Lower leg skin (tissue), 3 donors: ENCODE results near the gene EIF4EBP3.

Experiments used
- POLR2A ChIP-seq, 2 donors: fragments of 450-650 bp; IDR thresholded peaks; one replicate each; pipeline ENCODE4 v1.6.1; 2016 to 2017; ENCODE audit warnings: antibody characterized with exemption in 2 of 2, mild to moderate bottlenecking in 1 of 2, moderate library complexity in 1 of 2
- TF ChIP-seq, protein P1 (sequence below), 3 donors: fragments of 450-650 bp; IDR thresholded peaks; one replicate each; pipeline ENCODE4 v1.5.1; 2016; ENCODE audit warnings: antibody characterized with exemption in 3 of 3, mild to moderate bottlenecking in 3 of 3, moderate library complexity in 2 of 3

DNA sequence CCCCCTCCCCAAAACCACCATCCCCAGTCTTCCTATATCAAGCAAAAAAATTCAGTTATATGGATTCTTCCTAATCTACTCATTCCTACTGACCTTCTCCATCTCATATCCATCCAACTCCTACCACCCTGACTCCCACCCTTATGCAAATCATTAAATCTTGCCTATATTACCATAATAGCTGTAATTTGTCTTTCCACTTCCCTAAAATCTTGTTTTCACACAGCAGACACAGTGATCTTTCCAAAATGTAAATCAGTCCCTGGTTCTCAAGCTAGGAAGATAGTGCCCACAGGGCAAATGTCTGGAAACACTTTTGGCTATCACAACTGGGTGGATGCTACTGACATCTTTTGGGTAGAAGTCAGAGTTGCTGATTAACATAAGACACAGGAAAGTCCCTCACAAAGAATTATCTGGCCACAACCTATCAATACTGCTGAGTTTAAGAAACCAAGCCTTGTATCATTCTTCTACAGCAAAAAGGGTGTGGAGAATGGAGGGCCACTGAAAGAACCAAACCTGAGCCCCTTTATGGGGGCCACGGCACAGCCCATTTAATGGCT is 8.4 kb downstream of the EIF4EBP3 start:
- TF ChIP-seq, protein P1, sequence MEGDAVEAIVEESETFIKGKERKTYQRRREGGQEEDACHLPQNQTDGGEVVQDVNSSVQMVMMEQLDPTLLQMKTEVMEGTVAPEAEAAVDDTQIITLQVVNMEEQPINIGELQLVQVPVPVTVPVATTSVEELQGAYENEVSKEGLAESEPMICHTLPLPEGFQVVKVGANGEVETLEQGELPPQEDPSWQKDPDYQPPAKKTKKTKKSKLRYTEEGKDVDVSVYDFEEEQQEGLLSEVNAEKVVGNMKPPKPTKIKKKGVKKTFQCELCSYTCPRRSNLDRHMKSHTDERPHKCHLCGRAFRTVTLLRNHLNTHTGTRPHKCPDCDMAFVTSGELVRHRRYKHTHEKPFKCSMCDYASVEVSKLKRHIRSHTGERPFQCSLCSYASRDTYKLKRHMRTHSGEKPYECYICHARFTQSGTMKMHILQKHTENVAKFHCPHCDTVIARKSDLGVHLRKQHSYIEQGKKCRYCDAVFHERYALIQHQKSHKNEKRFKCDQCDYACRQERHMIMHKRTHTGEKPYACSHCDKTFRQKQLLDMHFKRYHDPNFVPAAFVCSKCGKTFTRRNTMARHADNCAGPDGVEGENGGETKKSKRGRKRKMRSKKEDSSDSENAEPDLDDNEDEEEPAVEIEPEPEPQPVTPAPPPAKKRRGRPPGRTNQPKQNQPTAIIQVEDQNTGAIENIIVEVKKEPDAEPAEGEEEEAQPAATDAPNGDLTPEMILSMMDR (IDR thresholded peaks at IDR 0.05): no peak
- no peak for TF ChIP-seq POLR2A (IDR thresholded peaks at IDR 0.05)
